Caco-2 (cell line): ENCODE data around the gene RNF103. TPM values are rescaled to one million over a fixed set of nuclear protein-coding genes. Genes with fewer than 3 reads are reported as not detected.

Source experiments
- BruUV-seq: library from RNA; stranded (reverse); fragments of 400-500 nt; replicated peaks from 2 replicates; lab custom pipeline; 2021; lab: Mats Ljungman, UMichigan
- CTCF ChIA-PET: fragments of 300-600 bp; sonication (Branson Sonifier 250); formaldehyde crosslinking; loops from one replicate; lab custom pipeline; 2022; ENCODE audit warnings: antibody characterized with exemption; lab: Charles Lee
- POLR2A ChIA-PET: fragments of 300-600 bp; sonication (Branson Sonifier 250); formaldehyde crosslinking; loops from one replicate; lab custom pipeline; 2022; ENCODE audit warnings: antibody characterized with exemption; lab: Charles Lee
- DNase-seq, 2 experiments: peaks; one replicate each; pipeline versions ENCODE4 v3.0.0 to v3.0.0-alpha.2; 2020 to 2022
- H3K27me3 ChIP-seq: replicated peaks from 2 replicates; pipeline ENCODE4 v1.6.0; 2011; ENCODE audit warnings: low read length; ENCODE audit not compliant: control insufficient read depth, insufficient read depth
- H3K36me3 ChIP-seq: 2 replicates; pipeline ENCODE4 v1.5.1; 2011; ENCODE audit warnings: low read length; ENCODE audit not compliant: control insufficient read depth, insufficient read depth
- H3K4me1 ChIP-seq: fragments of 250-450 bp; sonication (Bioruptor Pico); 2 replicates; pipeline ENCODE4 v1.5.1; 2020; ENCODE audit warnings: mild to moderate bottlenecking
- H3K4me3 ChIP-seq: 2 replicates; pipeline ENCODE4 v1.5.1; 2011; ENCODE audit warnings: low read depth, mild to moderate bottlenecking, control low read depth, low read length
- H3K9me3 ChIP-seq: fragments of 250-450 bp; sonication (Bioruptor Pico); 2 replicates; pipeline ENCODE4 v1.5.1; 2020; ENCODE audit warnings: mild to moderate bottlenecking, moderate library complexity
- H3K27ac Mint-ChIP-seq: one replicate; pipeline ENCODE4 v1.8.0; 2022; ENCODE audit warnings: mixed read lengths; ENCODE audit not compliant: unreplicated experiment
- H3K27me3 Mint-ChIP-seq: one replicate; pipeline ENCODE4 v1.8.0; 2022; ENCODE audit warnings: mixed read lengths; ENCODE audit not compliant: insufficient read depth, unreplicated experiment
- H3K36me3 Mint-ChIP-seq: one replicate; pipeline ENCODE4 v1.8.0; 2022; ENCODE audit warnings: mild to moderate bottlenecking, mixed read lengths; ENCODE audit not compliant: insufficient read depth, unreplicated experiment
- H3K4me1 Mint-ChIP-seq: one replicate; pipeline ENCODE4 v1.8.0; 2022; ENCODE audit warnings: low read depth, mixed read lengths; ENCODE audit not compliant: unreplicated experiment
- H3K4me3 Mint-ChIP-seq: one replicate; pipeline ENCODE4 v1.8.0; 2022; ENCODE audit warnings: mild to moderate bottlenecking, moderate library complexity, mixed read lengths; ENCODE audit not compliant: unreplicated experiment
- H3K9me3 Mint-ChIP-seq: one replicate; pipeline ENCODE4 v1.8.0; 2022; ENCODE audit warnings: mixed read lengths; ENCODE audit not compliant: unreplicated experiment
- CTCF ChIP-seq, 2 experiments: fragments of 200-600 bp in 1 of 2; IDR thresholded peaks; 1 replicate in 1 of 2; 2 replicates in 1 of 2; pipeline versions ENCODE4 v1.5.1 to v1.8.0; 2011 to 2022; ENCODE audit warnings: antibody characterized with exemption in 1 of 2, control low read depth in 1 of 2, inconsistent platforms in 1 of 2, low read depth in 1 of 2, low read length in 1 of 2, mild to moderate bottlenecking in 1 of 2, moderate library complexity in 1 of 2; ENCODE audit not compliant: insufficient read depth in 1 of 2, severe bottlenecking in 1 of 2, unreplicated experiment in 1 of 2
- intact Hi-C: fragments of 100-400 bp; cut with micrococcal nuclease; formaldehyde crosslinking; loops from one replicate; pipeline ENCODE4 v1.10.0; 2022; ENCODE audit not compliant: unreplicated experiment
- total RNA-seq: library from RNA; stranded (reverse); gene quantifications from 2 replicates; pipeline ENCODE4 v1.2.3, GENCODE V29; 2022

Gene RNF103
- total RNA-seq, 1 experiment from 2014 or later, result 21.8 TPM

- CTCF ChIA-PET, result no interaction called here
- H3K27ac Mint-ChIP-seq, result no peak overlapping the region
- BruUV-seq, result no TSS peak
Observed at GRCh38 chr2:86616502-86616901, 7.2 kb downstream of the RNF103 start.

GRCh38 chr2:86615596-86615995 is 8.1 kb downstream of the RNF103 start:
- no peak for DNase-seq
- no peak overlapping the region for H3K4me3 Mint-ChIP-seq
- intact Hi-C loops, result no loop called here
- ChIA-PET POLR2A (interaction anchor here (0.5 to 0.9 kb wide), 2 partner anchors 8 to 420 kb away, joined by 3 to 4 read pairs; partner anchors contain the start of genes IMMT and RNF103), CTCF (no interaction called here)
- Histone ChIP-seq H3K4me3 (no peak overlapping the region), H3K4me1 (peaks cover 5% of the 10 kb centered on the region; the same call in 1 of the 2 replicates), H3K36me3 (peaks cover 3% of the 10 kb centered on the region; the same call in 1 of the 2 replicates), H3K27me3 (no peaks in the 10 kb centered on the region), H3K9me3 (no peaks in the 10 kb centered on the region)
- no peaks in the 10 kb centered on the region for H3K4me1 Mint-ChIP-seq
- no peak overlapping the region for H3K27ac Mint-ChIP-seq
- H3K9me3 Mint-ChIP-seq, result no peaks in the 10 kb centered on the region
- TF ChIP-seq CTCF (IDR thresholded peaks at IDR 0.05; ENCODE audit: insufficient read depth in 1 of 2, low read depth in 1 of 2, low read length in 1 of 2, severe bottlenecking in 1 of 2, unreplicated experiment in 1 of 2), result no peak
- H3K36me3 Mint-ChIP-seq, result peaks cover 27% of the 10 kb centered on the region
- no peaks in the 10 kb centered on the region for H3K27me3 Mint-ChIP-seq
- BruUV-seq, result no TSS peak

More at GRCh38 chr2:86616502-86616901, 7.2 kb downstream of the RNF103 start:
- H3K4me1 Mint-ChIP-seq, result no peaks in the 10 kb centered on the region
- DNase-seq, result no peak
- H3K9me3 ChIP-seq, result no peaks in the 10 kb centered on the region
- H3K4me3 Mint-ChIP-seq, result no peak overlapping the region
- POLR2A ChIA-PET, result interaction anchor here (0.7 kb wide), 1 partner anchor 54 kb away, joined by 3 read pairs; no protein-coding TSS in a partner anchor
- TF ChIP-seq CTCF (IDR thresholded peaks at IDR 0.05; ENCODE audit: insufficient read depth in 1 of 2, low read depth in 1 of 2, low read length in 1 of 2, severe bottlenecking in 1 of 2, unreplicated experiment in 1 of 2), result no peak
- H3K36me3 ChIP-seq, result peaks cover 3% of the 10 kb centered on the region; the same call in 1 of the 2 replicates
- no peaks in the 10 kb centered on the region for H3K9me3 Mint-ChIP-seq
- H3K27me3 ChIP-seq, result no peaks in the 10 kb centered on the region
- H3K36me3 Mint-ChIP-seq, result peaks cover 18% of the 10 kb centered on the region
- no peaks in the 10 kb centered on the region for H3K27me3 Mint-ChIP-seq
- peaks cover 5% of the 10 kb centered on the region; the same call in 1 of the 2 replicates for H3K4me1 ChIP-seq
- intact Hi-C loops, result no loop called here
- H3K4me3 ChIP-seq, result no peak overlapping the region

GRCh38 chr2:86613515-86613914 is 10.2 kb downstream of the RNF103 start:
- peaks cover 5% of the 10 kb centered on the region; the same call in 1 of the 2 replicates for H3K4me1 ChIP-seq
- CTCF ChIA-PET, result no interaction called here
- Mint-ChIP-seq H3K27ac (no peak overlapping the region), H3K27me3 (no peaks in the 10 kb centered on the region), H3K4me3 (no peak overlapping the region), H3K9me3 (no peaks in the 10 kb centered on the region), H3K36me3 (peaks cover 17% of the 10 kb centered on the region), H3K4me1 (no peaks in the 10 kb centered on the region)
- intact Hi-C loops, result no loop called here
- peaks cover 3% of the 10 kb centered on the region for H3K36me3 ChIP-seq
- POLR2A ChIA-PET, result no interaction called here
- no TSS peak for BruUV-seq
- no peak overlapping the region for H3K4me3 ChIP-seq
- H3K9me3 ChIP-seq, result no peaks in the 10 kb centered on the region
- TF ChIP-seq CTCF (IDR thresholded peaks at IDR 0.05; ENCODE audit: insufficient read depth in 1 of 2, low read depth in 1 of 2, low read length in 1 of 2, severe bottlenecking in 1 of 2, unreplicated experiment in 1 of 2), result no peak
- H3K27me3 ChIP-seq, result no peaks in the 10 kb centered on the region
- no peak for DNase-seq
